ENCODE results near the gene LY6G5C.

DNA sequence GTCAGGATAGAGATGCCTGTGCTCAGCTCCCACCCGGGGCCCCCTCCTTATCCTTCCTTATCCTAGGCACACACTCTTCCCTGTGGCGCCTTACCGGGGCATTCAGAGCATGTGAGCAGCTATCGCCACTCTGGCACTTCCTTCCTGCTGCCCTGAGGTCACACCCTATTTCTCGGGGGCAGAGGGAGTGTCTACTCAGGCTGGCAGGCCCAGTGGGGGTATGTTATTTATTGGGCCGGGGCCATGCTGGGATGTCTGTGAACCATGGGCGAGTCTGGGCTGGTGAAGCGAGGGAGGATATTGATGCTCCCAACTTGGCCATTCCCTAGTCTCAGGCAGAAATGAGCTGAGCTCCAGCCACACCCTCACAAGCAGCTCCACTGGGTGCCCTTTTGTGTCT lies 30.4 kb upstream of the LY6G5C start:
- TF ChIP-seq POLR2A (IDR thresholded peaks at IDR 0.05), result no peak
- TF ChIP-seq, protein P1, sequence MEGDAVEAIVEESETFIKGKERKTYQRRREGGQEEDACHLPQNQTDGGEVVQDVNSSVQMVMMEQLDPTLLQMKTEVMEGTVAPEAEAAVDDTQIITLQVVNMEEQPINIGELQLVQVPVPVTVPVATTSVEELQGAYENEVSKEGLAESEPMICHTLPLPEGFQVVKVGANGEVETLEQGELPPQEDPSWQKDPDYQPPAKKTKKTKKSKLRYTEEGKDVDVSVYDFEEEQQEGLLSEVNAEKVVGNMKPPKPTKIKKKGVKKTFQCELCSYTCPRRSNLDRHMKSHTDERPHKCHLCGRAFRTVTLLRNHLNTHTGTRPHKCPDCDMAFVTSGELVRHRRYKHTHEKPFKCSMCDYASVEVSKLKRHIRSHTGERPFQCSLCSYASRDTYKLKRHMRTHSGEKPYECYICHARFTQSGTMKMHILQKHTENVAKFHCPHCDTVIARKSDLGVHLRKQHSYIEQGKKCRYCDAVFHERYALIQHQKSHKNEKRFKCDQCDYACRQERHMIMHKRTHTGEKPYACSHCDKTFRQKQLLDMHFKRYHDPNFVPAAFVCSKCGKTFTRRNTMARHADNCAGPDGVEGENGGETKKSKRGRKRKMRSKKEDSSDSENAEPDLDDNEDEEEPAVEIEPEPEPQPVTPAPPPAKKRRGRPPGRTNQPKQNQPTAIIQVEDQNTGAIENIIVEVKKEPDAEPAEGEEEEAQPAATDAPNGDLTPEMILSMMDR (IDR thresholded peaks at IDR 0.05), result no peak
